Measurements from ENCODE around the gene STAG2.
A peak's percentile ranks its signal among the peaks of the same experiment; 100 is the strongest.

The STAG2 gene

GRCh38 chrX:123961268-123962005 lies at the start of gene STAG2:
Gene STAG2, plus strand, starts transcription at chrX:123961706. Its CDS starts 60,922 bp downstream, at chrX:124022628.
- no peak for TF ChIP-seq CTCF (IDR thresholded peaks at IDR 0.05; ENCODE audit: control insufficient read depth, insufficient read depth, low read depth, low read length, missing control alignments)
- no peak for DNase-seq (ENCODE audit: low read depth)
- peak within 1 kb of the TSS; percentile 87 for H3K4me3 ChIP-seq (ENCODE audit: control insufficient read depth, low read depth, low read length)

GRCh38 chrX:123917069-123917468 lies 44.4 kb upstream of the STAG2 start:
- no peak overlapping the region for H3K4me3 ChIP-seq (ENCODE audit: control insufficient read depth, low read depth, low read length)
- DNase-seq (ENCODE audit: low read depth) = no peak
- TF ChIP-seq CTCF (IDR thresholded peaks at IDR 0.05; ENCODE audit: control insufficient read depth, insufficient read depth, low read depth, low read length, missing control alignments) = no peak

- no peak for DNase-seq (ENCODE audit: low read depth)
- TF ChIP-seq CTCF (IDR thresholded peaks at IDR 0.05; ENCODE audit: control insufficient read depth, insufficient read depth, low read depth, low read length, missing control alignments) = no peak
Observed at GRCh38 chrX:123918106-123918721, 43.3 kb upstream of the STAG2 start.

GRCh38 chrX:123920105-123920785 lies 41.3 kb upstream of the STAG2 start:
- TF ChIP-seq CTCF (IDR thresholded peaks at IDR 0.05; ENCODE audit: control insufficient read depth, insufficient read depth, low read depth, low read length, missing control alignments) = no peak
- H3K4me3 ChIP-seq (ENCODE audit: control insufficient read depth, low read depth, low read length) = no peak overlapping the region
- no peak for DNase-seq (ENCODE audit: low read depth)

More at GRCh38 chrX:123918106-123918721, 43.3 kb upstream of the STAG2 start:
- no peak overlapping the region for H3K4me3 ChIP-seq (ENCODE audit: control insufficient read depth, low read depth, low read length)

GRCh38 chrX:123923211-123923610 lies 38.3 kb upstream of the STAG2 start:
- no peak for DNase-seq (ENCODE audit: low read depth)
- no peak for TF ChIP-seq CTCF (IDR thresholded peaks at IDR 0.05; ENCODE audit: control insufficient read depth, insufficient read depth, low read depth, low read length, missing control alignments)

GRCh38 chrX:123924186-123924585 lies 37.3 kb upstream of the STAG2 start:
- no peak overlapping the region for H3K4me3 ChIP-seq (ENCODE audit: control insufficient read depth, low read depth, low read length)
- no peak for DNase-seq (ENCODE audit: low read depth)
- no peak for TF ChIP-seq CTCF (IDR thresholded peaks at IDR 0.05; ENCODE audit: control insufficient read depth, insufficient read depth, low read depth, low read length, missing control alignments)

More at GRCh38 chrX:123923211-123923610, 38.3 kb upstream of the STAG2 start:
- no peak overlapping the region for H3K4me3 ChIP-seq (ENCODE audit: control insufficient read depth, low read depth, low read length)
